GM13977 (cell line): ENCODE measurements around the gene SIRT7.

Experiments used
- DNase-seq: peaks from one replicate; pipeline ENCODE4 v3.0.0; 2012; ENCODE audit warnings: low spot score
- in situ Hi-C: fragments of 300-500 bp; cut with MboI; formaldehyde crosslinking; loops from one replicate; pipeline ENCODE4 v1.12.0; 2022; ENCODE audit warnings: low sequenced_read_pairs, low pct_unique_long_range_greater_than_20kb, mixed read lengths, inconsistent platforms; ENCODE audit not compliant: unreplicated experiment
- TF ChIP-seq, protein P1 (sequence below): IDR thresholded peaks from 2 replicates; pipeline ENCODE4 v1.5.1; 2012; ENCODE audit warnings: mild to moderate bottlenecking, control low read depth; ENCODE audit not compliant: insufficient read depth; ENCODE audit errors: extremely low read depth, missing control alignments

The SIRT7 gene

GRCh38 chr17:81944858-81945257 is 26.9 kb upstream of the SIRT7 start:
- TF ChIP-seq, protein P1, sequence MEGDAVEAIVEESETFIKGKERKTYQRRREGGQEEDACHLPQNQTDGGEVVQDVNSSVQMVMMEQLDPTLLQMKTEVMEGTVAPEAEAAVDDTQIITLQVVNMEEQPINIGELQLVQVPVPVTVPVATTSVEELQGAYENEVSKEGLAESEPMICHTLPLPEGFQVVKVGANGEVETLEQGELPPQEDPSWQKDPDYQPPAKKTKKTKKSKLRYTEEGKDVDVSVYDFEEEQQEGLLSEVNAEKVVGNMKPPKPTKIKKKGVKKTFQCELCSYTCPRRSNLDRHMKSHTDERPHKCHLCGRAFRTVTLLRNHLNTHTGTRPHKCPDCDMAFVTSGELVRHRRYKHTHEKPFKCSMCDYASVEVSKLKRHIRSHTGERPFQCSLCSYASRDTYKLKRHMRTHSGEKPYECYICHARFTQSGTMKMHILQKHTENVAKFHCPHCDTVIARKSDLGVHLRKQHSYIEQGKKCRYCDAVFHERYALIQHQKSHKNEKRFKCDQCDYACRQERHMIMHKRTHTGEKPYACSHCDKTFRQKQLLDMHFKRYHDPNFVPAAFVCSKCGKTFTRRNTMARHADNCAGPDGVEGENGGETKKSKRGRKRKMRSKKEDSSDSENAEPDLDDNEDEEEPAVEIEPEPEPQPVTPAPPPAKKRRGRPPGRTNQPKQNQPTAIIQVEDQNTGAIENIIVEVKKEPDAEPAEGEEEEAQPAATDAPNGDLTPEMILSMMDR, result no peak
- DNase-seq, result no peak
- in situ Hi-C loops, result no loop called here

GRCh38 chr17:81942167-81942553 is 24.2 kb upstream of the SIRT7 start:
- TF ChIP-seq, protein P1, result no peak
- DNase-seq, result no peak

GRCh38 chr17:81941484-81942166 is 23.6 kb upstream of the SIRT7 start:
- no peak for DNase-seq
- in situ Hi-C loops, result no loop called here
- TF ChIP-seq, protein P1, result no peak

More at GRCh38 chr17:81942167-81942553, 24.2 kb upstream of the SIRT7 start:
- in situ Hi-C loops, result no loop called here

- in situ Hi-C loops, result no loop called here
- DNase-seq, result no peak
Measured at GRCh38 chr17:81940538-81941483, 22.8 kb upstream of the SIRT7 start.

GRCh38 chr17:81939881-81940385 is 22.0 kb upstream of the SIRT7 start:
- TF ChIP-seq, protein P1, result no peak
- DNase-seq, result no peak
- in situ Hi-C loops, result no loop called here

More at GRCh38 chr17:81940538-81941483, 22.8 kb upstream of the SIRT7 start:
- TF ChIP-seq, protein P1, result no peak

DNA sequence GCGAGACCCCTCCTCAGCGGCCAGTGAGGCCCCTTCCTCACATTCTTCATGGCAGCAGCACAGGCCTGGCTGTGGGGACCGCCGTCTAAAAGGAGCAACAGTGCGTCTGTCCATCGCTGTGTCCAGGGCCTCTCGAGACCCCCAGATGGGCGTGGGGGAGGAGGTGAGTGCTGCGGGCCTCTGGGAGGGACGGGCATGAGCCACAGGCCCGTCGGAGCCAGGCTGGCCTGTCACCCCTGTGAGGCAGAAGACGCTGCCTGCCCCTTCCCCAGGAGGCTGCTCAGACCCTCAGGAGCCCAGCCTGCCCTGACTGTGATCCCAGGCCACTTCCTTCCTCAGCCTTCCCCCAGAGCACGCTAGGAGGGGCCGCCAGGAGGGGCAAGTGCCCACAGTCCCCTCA is 21.2 kb upstream of the SIRT7 start:
- TF ChIP-seq, protein P1, result no peak
- no peak for DNase-seq
- in situ Hi-C loops, result no loop called here
